GM13977 (cell line): ENCODE results near the gene CSTB.

Experiments used
- DNase-seq: peaks from one replicate; pipeline ENCODE4 v3.0.0; 2012; ENCODE audit warnings: low spot score
- CTCF ChIP-seq: IDR thresholded peaks from 2 replicates; pipeline ENCODE4 v1.5.1; 2012; ENCODE audit warnings: mild to moderate bottlenecking, control low read depth; ENCODE audit not compliant: insufficient read depth; ENCODE audit errors: extremely low read depth, missing control alignments
- in situ Hi-C: fragments of 300-500 bp; cut with MboI; formaldehyde crosslinking; loops from one replicate; pipeline ENCODE4 v1.12.0; 2022; ENCODE audit warnings: low sequenced_read_pairs, low pct_unique_long_range_greater_than_20kb, mixed read lengths, inconsistent platforms; ENCODE audit not compliant: unreplicated experiment

Gene CSTB

GRCh38 chr21:43750339-43751033, 25.6 kb downstream of the CSTB start:
- no peak for DNase-seq
- TF ChIP-seq CTCF, result no peak
- in situ Hi-C loops, result no loop called here

- in situ Hi-C loops, result no loop called here
- TF ChIP-seq CTCF, result no peak
- DNase-seq, result no peak
These were observed 26.4 kb downstream of the CSTB start for GRCh38 chr21:43749651-43750262.

- no peak for DNase-seq
- TF ChIP-seq CTCF, result no peak
- in situ Hi-C loops, result no loop called here
These were observed 27.5 kb downstream of the CSTB start for GRCh38 chr21:43748622-43749021.

- in situ Hi-C loops, result no loop called here
- DNase-seq, result no peak
- TF ChIP-seq CTCF, result no peak
These were observed 30.2 kb downstream of the CSTB start for GRCh38 chr21:43745772-43746517.

GRCh38 chr21:43744725-43745124, 31.4 kb downstream of the CSTB start:
- in situ Hi-C loops, result no loop called here
- DNase-seq, result no peak
- TF ChIP-seq CTCF, result no peak

- DNase-seq, result no peak
- TF ChIP-seq CTCF, result no peak
- in situ Hi-C loops, result no loop called here
These were observed 32.2 kb downstream of the CSTB start for GRCh38 chr21:43743947-43744346.
